Activated CD8-positive, alpha-beta memory T cell treated with anti-CD3 and anti-CD28 coated beads, Interleukin-2, amount 50 U/mL, for 1 hour (primary cell): ENCODE measurements around the gene TSPYL4.

Experiments used
- DNase-seq: peaks from one replicate; pipeline ENCODE4 v3.0.0-alpha.2; 2020; ENCODE audit errors: extremely low read depth

The TSPYL4 gene

GRCh38 chr6:116229287-116229913 lies 24.5 kb downstream of the TSPYL4 start:
- DNase-seq = no peak

GRCh38 chr6:116223355-116223754 lies 30.5 kb downstream of the TSPYL4 start:
- no peak for DNase-seq

GRCh38 chr6:116221911-116222310 lies 32.0 kb downstream of the TSPYL4 start:
- no peak for DNase-seq

GRCh38 chr6:116221067-116221466 lies 32.8 kb downstream of the TSPYL4 start:
- no peak for DNase-seq

- no peak for DNase-seq
Observed at GRCh38 chr6:116218866-116219265, 35.0 kb downstream of the TSPYL4 start.

- DNase-seq = no peak
Observed at GRCh38 chr6:116218172-116218633, 35.7 kb downstream of the TSPYL4 start.

- no peak for DNase-seq
Observed at GRCh38 chr6:116217069-116217468, 36.8 kb downstream of the TSPYL4 start.

GRCh38 chr6:116215414-116215813 lies 38.5 kb downstream of the TSPYL4 start:
- no peak for DNase-seq

GRCh38 chr6:116214681-116215080 lies 39.2 kb downstream of the TSPYL4 start:
- no peak for DNase-seq

GRCh38 chr6:116210750-116211425 lies 43.0 kb downstream of the TSPYL4 start:
- DNase-seq = no peak

GRCh38 chr6:116210316-116210715 lies 43.6 kb downstream of the TSPYL4 start:
- DNase-seq = no peak

- DNase-seq = no peak
Observed at GRCh38 chr6:116208056-116208785, 45.7 kb downstream of the TSPYL4 start.

GRCh38 chr6:116206231-116206903 lies 47.5 kb downstream of the TSPYL4 start:
- no peak for DNase-seq

- no peak for DNase-seq
Observed at GRCh38 chr6:116205281-116205680, 48.6 kb downstream of the TSPYL4 start.

GRCh38 chr6:116201538-116201937 lies 52.3 kb downstream of the TSPYL4 start:
- DNase-seq = no peak

GRCh38 chr6:116200619-116201249 lies 53.1 kb downstream of the TSPYL4 start:
- DNase-seq = no peak
